ENCODE results near the gene KCNB1. TPM values are rescaled to one million over a fixed set of nuclear protein-coding genes. Genes with fewer than 3 reads are reported as not detected.

The KCNB1 gene
- total RNA-seq, 2 donors from 2014 or later, result not detected

GRCh38 chr20:49459684-49460083, 22.8 kb downstream of the KCNB1 start:
- peaks cover 49% of the 10 kb centered on the region for H3K27me3 Mint-ChIP-seq (ENCODE audit: low read depth)
- no peak for ATAC-seq (replicated peaks in 1 of 2)
- H3K9me3 Mint-ChIP-seq, result no peaks in the 10 kb centered on the region

GRCh38 chr20:49457444-49457843, 25.0 kb downstream of the KCNB1 start:
- H3K27me3 Mint-ChIP-seq (ENCODE audit: low read depth), result peaks cover 40% of the 10 kb centered on the region
- H3K4me3 Mint-ChIP-seq, result no peak overlapping the region
- ATAC-seq (replicated peaks in 1 of 2) (no peak), DNase-seq (no peak)
- H3K4me1 Mint-ChIP-seq (ENCODE audit: low read depth), result no peaks in the 10 kb centered on the region
- H3K9me3 Mint-ChIP-seq, result no peaks in the 10 kb centered on the region
- H3K36me3 Mint-ChIP-seq (ENCODE audit: insufficient read depth in 2 of 2), result no peaks in the 10 kb centered on the region
- H3K27ac Mint-ChIP-seq, result no peak overlapping the region

More at GRCh38 chr20:49459684-49460083, 22.8 kb downstream of the KCNB1 start:
- DNase-seq, result no peak
- H3K36me3 Mint-ChIP-seq (ENCODE audit: insufficient read depth in 2 of 2), result no peaks in the 10 kb centered on the region
- H3K4me1 Mint-ChIP-seq (ENCODE audit: low read depth), result no peaks in the 10 kb centered on the region
- no peak overlapping the region for H3K4me3 Mint-ChIP-seq
- no peak overlapping the region for H3K27ac Mint-ChIP-seq

- no peak overlapping the region for H3K27ac Mint-ChIP-seq
- H3K4me3 Mint-ChIP-seq, result no peak overlapping the region
- no peak for ATAC-seq (replicated peaks in 1 of 2)
- H3K27me3 Mint-ChIP-seq (ENCODE audit: low read depth), result peaks cover 32% of the 10 kb centered on the region
- H3K36me3 Mint-ChIP-seq (ENCODE audit: insufficient read depth in 2 of 2), result no peaks in the 10 kb centered on the region
- no peak for DNase-seq
- no peaks in the 10 kb centered on the region for H3K9me3 Mint-ChIP-seq
- no peaks in the 10 kb centered on the region for H3K4me1 Mint-ChIP-seq (ENCODE audit: low read depth)
Observed at GRCh38 chr20:49456646-49457045, 25.8 kb downstream of the KCNB1 start.

DNA sequence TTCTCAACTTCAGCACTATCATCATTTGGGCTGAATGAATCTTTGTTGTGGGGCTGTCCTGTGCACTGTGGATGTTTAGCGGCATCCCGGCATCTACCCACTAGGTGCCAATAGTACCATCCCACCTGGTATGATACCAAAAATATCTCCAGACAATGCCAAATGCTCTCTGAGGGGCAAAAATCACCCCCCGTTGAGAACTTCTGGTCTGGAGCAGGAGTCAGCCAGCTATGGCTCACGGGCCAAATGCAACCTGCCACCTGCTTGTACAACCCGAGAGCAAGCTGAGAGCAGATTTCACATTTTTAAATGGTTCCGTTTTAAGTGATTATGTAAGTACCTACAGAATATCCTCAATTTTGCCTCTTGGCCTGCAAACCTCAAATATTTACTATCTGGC, 26.8 kb downstream of the KCNB1 start:
- Mint-ChIP-seq H3K27ac (no peak overlapping the region), H3K4me3 (no peak overlapping the region), H3K9me3 (no peaks in the 10 kb centered on the region), H3K36me3 (ENCODE audit: insufficient read depth in 2 of 2) (no peaks in the 10 kb centered on the region), H3K4me1 (ENCODE audit: low read depth) (no peaks in the 10 kb centered on the region), H3K27me3 (ENCODE audit: low read depth) (peaks cover 34% of the 10 kb centered on the region)
- DNase-seq (no peak), ATAC-seq (replicated peaks in 1 of 2) (no peak)

DNA sequence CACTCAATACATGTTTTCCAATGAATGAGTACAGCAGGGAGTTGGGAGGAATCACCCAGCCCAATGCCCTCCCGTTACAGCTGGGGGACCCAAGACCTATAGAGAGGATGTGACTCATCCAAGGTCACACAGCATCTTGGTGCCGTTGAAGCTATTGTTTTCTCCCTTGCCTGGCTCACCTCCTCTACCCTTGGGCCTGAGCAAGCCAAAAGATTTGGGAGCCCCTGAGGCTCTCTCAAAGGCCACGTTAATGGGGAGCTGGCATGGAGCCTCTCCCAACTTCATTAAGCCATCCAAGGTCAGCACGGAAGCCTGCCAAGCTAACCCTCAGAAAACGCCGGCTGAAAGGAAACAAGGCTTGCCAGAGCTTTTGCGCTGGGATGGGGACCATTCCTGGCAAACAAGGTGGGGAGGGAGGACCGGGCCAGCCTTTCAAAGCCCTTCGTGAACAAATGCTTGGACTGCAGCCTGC, 30.4 kb downstream of the KCNB1 start:
- H3K4me3 Mint-ChIP-seq, result no peak overlapping the region
- no peaks in the 10 kb centered on the region for H3K36me3 Mint-ChIP-seq (ENCODE audit: insufficient read depth in 2 of 2)
- ATAC-seq (replicated peaks in 1 of 2) (no peak), DNase-seq (no peak)
- H3K27ac Mint-ChIP-seq, result no peak overlapping the region
- no peaks in the 10 kb centered on the region for H3K9me3 Mint-ChIP-seq
- H3K4me1 Mint-ChIP-seq (ENCODE audit: low read depth), result no peaks in the 10 kb centered on the region
- peaks cover 27% of the 10 kb centered on the region for H3K27me3 Mint-ChIP-seq (ENCODE audit: low read depth)

- DNase-seq, result no peak
- Mint-ChIP-seq H3K27ac (no peak overlapping the region), H3K36me3 (ENCODE audit: insufficient read depth in 2 of 2) (no peaks in the 10 kb centered on the region), H3K4me1 (ENCODE audit: low read depth) (no peaks in the 10 kb centered on the region), H3K27me3 (ENCODE audit: low read depth) (peaks cover 28% of the 10 kb centered on the region), H3K9me3 (no peaks in the 10 kb centered on the region), H3K4me3 (no peak overlapping the region)
- no peak for ATAC-seq (replicated peaks in 1 of 2)
Observed at GRCh38 chr20:49450281-49450721, 32.2 kb downstream of the KCNB1 start.

GRCh38 chr20:49448917-49449316, 33.6 kb downstream of the KCNB1 start:
- H3K9me3 Mint-ChIP-seq, result no peaks in the 10 kb centered on the region
- ATAC-seq (replicated peaks in 1 of 2), result no peak
- H3K27ac Mint-ChIP-seq, result no peak overlapping the region

GRCh38 chr20:49447946-49448809, 34.3 kb downstream of the KCNB1 start:
- Mint-ChIP-seq H3K27ac (no peak overlapping the region), H3K27me3 (ENCODE audit: low read depth) (peaks cover 41% of the 10 kb centered on the region), H3K36me3 (ENCODE audit: insufficient read depth in 2 of 2) (no peaks in the 10 kb centered on the region), H3K4me1 (ENCODE audit: low read depth) (no peaks in the 10 kb centered on the region), H3K4me3 (no peak overlapping the region), H3K9me3 (no peaks in the 10 kb centered on the region)
- ATAC-seq (replicated peaks in 1 of 2) (no peak), DNase-seq (no peak)

More at GRCh38 chr20:49448917-49449316, 33.6 kb downstream of the KCNB1 start:
- Mint-ChIP-seq H3K4me3 (no peak overlapping the region), H3K4me1 (ENCODE audit: low read depth) (no peaks in the 10 kb centered on the region), H3K27me3 (ENCODE audit: low read depth) (peaks cover 41% of the 10 kb centered on the region), H3K36me3 (ENCODE audit: insufficient read depth in 2 of 2) (no peaks in the 10 kb centered on the region)
- DNase-seq, result no peak

DNA sequence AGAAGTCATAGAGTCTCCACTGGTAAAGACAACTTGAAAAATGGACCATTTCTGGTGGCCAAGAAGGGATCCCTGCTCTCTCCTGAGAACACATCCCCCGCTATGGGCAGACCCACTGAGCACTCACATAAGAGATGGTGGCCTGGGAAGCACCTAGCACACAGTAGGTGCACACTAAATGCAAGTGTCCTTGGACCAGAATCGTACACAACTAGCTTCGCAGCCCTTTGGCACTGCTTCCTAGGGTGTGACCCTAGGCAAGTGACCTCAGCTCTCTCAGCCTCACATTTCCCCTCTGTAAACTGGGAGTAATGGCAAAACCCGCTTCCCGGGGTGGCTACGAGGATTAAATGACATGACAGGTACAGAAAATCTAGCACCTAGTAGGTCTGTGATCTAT, 35.1 kb downstream of the KCNB1 start:
- H3K4me3 Mint-ChIP-seq, result no peak overlapping the region
- ATAC-seq (replicated peaks in 1 of 2) (no peak), DNase-seq (no peak)
- H3K4me1 Mint-ChIP-seq (ENCODE audit: low read depth), result no peaks in the 10 kb centered on the region
- H3K27me3 Mint-ChIP-seq (ENCODE audit: low read depth), result peaks cover 41% of the 10 kb centered on the region
- no peaks in the 10 kb centered on the region for H3K9me3 Mint-ChIP-seq
- H3K36me3 Mint-ChIP-seq (ENCODE audit: insufficient read depth in 2 of 2), result no peaks in the 10 kb centered on the region
- no peak overlapping the region for H3K27ac Mint-ChIP-seq

GRCh38 chr20:49446808-49447207, 35.7 kb downstream of the KCNB1 start:
- no peak overlapping the region for H3K4me3 Mint-ChIP-seq
- no peaks in the 10 kb centered on the region for H3K9me3 Mint-ChIP-seq
- ATAC-seq (replicated peaks in 1 of 2) (no peak), DNase-seq (no peak)
- no peaks in the 10 kb centered on the region for H3K36me3 Mint-ChIP-seq (ENCODE audit: insufficient read depth in 2 of 2)
- H3K4me1 Mint-ChIP-seq (ENCODE audit: low read depth), result no peaks in the 10 kb centered on the region
- no peak overlapping the region for H3K27ac Mint-ChIP-seq
- H3K27me3 Mint-ChIP-seq (ENCODE audit: low read depth), result peaks cover 41% of the 10 kb centered on the region

- Mint-ChIP-seq H3K36me3 (ENCODE audit: insufficient read depth in 2 of 2) (no peaks in the 10 kb centered on the region), H3K27ac (no peak overlapping the region), H3K9me3 (no peaks in the 10 kb centered on the region), H3K4me1 (ENCODE audit: low read depth) (no peaks in the 10 kb centered on the region), H3K4me3 (no peak overlapping the region), H3K27me3 (ENCODE audit: low read depth) (peaks cover 41% of the 10 kb centered on the region)
- ATAC-seq (replicated peaks in 1 of 2) (no peak), DNase-seq (no peak)
Observed at GRCh38 chr20:49446080-49446479, 36.4 kb downstream of the KCNB1 start.

DNA sequence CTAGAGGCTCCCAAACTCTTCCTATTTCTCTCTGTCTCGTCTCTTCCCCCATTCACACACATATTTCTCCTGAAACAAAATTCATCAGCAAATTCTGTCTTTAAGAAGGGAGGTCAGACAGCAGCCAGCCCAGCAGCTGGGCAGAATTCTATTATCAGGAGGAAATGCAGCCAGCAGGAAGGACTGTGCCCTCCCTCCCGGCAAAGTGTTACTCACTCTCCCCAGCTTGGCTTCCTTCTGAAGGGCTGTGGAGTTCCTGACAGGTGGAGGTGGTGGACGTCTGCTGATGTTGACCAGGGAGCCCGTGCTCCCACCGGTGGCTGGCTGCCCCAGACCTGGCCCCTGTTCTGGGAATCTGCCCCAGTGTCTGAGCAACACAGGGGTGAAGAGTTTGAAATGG, 37.3 kb downstream of the KCNB1 start:
- Mint-ChIP-seq H3K36me3 (ENCODE audit: insufficient read depth in 2 of 2) (no peaks in the 10 kb centered on the region), H3K27me3 (ENCODE audit: low read depth) (peaks cover 39% of the 10 kb centered on the region), H3K9me3 (no peaks in the 10 kb centered on the region), H3K4me3 (no peak overlapping the region), H3K27ac (no peak overlapping the region), H3K4me1 (ENCODE audit: low read depth) (no peaks in the 10 kb centered on the region)
- ATAC-seq (replicated peaks in 1 of 2) (no peak), DNase-seq (no peak)

GRCh38 chr20:49444553-49444990, 37.9 kb downstream of the KCNB1 start:
- no peak overlapping the region for H3K4me3 Mint-ChIP-seq
- no peak for ATAC-seq (replicated peaks in 1 of 2)
- H3K4me1 Mint-ChIP-seq (ENCODE audit: low read depth), result no peaks in the 10 kb centered on the region
- H3K9me3 Mint-ChIP-seq, result no peaks in the 10 kb centered on the region
- H3K27me3 Mint-ChIP-seq (ENCODE audit: low read depth), result peaks cover 45% of the 10 kb centered on the region
- H3K36me3 Mint-ChIP-seq (ENCODE audit: insufficient read depth in 2 of 2), result no peaks in the 10 kb centered on the region
- DNase-seq, result no peak
- no peak overlapping the region for H3K27ac Mint-ChIP-seq

- Mint-ChIP-seq H3K27ac (no peak overlapping the region), H3K4me3 (no peak overlapping the region), H3K36me3 (ENCODE audit: insufficient read depth in 2 of 2) (no peaks in the 10 kb centered on the region), H3K9me3 (no peaks in the 10 kb centered on the region), H3K27me3 (ENCODE audit: low read depth) (peaks cover 34% of the 10 kb centered on the region), H3K4me1 (ENCODE audit: low read depth) (no peaks in the 10 kb centered on the region)
- ATAC-seq (replicated peaks in 1 of 2) (no peak), DNase-seq (no peak)
Observed at GRCh38 chr20:49437057-49437456, 45.4 kb downstream of the KCNB1 start.
